Measurements from ENCODE around the gene CAMTA1.

CAMTA1 gene

DNA sequence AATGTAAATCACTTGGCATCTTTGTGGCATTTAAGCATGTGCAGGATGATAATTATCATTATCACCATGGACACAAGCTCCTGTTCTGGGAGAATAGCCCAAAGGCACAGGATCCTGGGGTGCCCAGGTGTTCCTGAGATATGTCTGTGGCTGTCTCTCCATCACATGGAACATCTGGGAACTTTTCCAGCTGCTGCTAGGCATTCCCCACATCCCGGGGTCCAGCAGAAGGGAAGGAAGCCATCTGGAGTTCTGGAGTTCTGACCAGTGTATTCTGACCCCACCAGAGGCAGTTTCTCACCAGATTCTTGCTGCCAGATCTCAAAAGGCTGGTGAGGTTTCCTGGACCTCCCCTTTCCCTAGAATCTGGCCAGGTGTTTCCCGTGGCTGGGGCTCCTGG is 726.1 kb downstream of the CAMTA1 start:
- DNase-seq, result no peak

DNA sequence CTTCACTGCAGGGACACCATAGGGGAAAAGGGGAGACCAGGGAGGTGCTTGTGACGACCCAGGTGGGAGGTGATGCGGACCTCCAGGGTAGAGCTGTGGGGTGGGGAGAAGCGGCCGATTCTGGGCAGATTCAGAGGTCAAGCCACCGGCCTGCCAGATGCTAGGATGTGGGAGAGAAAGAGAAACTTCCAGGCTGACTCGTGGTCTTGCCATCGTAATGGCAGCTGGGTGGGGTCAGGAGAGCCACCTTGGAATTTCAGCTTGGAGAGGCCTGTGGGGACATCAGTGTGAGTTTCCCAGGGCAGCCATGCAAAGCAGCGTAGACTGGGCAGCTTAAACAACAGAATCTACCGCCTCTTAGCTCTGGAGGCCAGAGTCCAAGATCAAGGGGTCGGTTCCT is 727.8 kb downstream of the CAMTA1 start:
- no peak for DNase-seq

DNA sequence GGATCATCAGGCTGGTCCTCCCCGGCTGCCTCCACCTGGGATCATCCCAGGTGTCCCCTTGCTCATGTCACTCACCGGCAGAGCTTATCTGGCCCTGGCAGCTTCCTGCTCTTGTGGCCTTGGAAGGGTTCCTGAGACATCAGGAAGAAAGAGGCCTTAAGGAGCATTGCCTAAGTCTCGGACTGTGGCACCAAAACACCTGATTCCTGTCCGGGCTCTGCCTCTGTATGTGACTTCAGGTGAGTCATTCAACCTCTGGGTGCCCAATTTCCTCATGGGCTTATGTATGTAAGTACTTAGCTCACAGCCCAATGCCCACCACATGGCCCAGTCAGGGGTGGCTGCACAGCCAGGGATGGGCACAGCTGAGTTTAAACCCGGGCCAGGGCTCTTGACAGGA is 729.9 kb downstream of the CAMTA1 start:
- no peak for DNase-seq

DNA sequence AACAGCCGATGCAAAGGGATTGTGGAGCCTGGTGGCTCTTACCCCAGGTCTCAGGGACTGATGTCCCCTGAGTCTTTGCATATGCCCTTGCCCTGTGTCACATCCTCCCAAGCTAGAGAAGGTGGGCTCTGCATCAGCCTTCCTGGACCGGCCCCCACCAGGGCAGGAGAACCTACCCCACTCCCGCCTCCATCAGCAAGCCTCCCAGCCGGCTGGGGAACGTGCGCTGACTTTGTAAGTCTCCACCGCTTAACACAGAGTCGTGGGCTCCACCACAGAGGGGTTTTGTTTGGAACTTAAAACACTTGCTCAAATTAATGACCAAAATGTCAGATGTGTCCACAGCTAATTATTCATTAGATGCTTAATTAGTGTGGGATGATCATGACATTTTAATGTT is 730.6 kb downstream of the CAMTA1 start:
- no peak for DNase-seq

DNA sequence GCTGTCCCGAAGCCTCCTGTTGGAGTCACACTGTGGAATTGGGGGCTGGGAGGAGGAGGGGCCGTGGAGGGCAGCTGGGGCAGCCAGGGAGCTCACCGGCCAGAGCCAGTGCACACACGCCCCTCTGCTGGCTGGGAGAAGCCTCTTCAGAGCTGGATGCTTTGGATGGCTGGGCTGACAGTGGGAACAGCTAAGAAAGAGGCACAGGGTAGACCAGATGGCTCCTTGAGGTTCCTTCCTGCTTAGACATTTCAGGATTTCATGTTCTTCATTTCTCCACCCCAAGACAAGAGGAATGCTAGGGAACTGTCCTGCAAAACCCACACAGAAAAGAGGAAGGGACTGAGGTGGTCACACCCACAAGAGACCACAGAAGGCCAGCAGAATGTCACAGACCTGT is 731.1 kb downstream of the CAMTA1 start:
- no peak for DNase-seq

DNA sequence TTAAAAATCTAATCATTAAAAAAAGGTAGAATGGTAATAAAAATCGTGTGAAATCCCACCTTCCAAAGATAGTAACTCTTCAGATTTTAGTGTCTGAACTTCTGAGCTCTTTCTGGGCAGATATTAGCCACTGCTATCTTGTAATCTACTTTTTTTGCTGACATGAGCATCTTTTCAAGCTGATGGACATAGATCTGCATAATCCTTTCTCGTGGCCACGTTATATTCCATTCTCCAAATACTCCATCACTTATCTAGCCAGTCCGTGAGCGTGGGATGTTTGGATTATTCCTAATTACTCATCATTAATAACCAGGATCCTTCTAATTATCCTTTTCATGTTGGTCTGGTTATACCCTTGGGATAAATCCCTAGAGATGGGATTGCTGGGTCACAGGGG is 731.7 kb downstream of the CAMTA1 start:
- DNase-seq, result no peak

GRCh38 chr1:7517611-7518330 is 732.5 kb downstream of the CAMTA1 start:
- no peak for DNase-seq

GRCh38 chr1:7518411-7518810 is 733.2 kb downstream of the CAMTA1 start:
- no peak for DNase-seq

- no peak for DNase-seq
Measured at GRCh38 chr1:7519181-7519860, 734.1 kb downstream of the CAMTA1 start.

DNA sequence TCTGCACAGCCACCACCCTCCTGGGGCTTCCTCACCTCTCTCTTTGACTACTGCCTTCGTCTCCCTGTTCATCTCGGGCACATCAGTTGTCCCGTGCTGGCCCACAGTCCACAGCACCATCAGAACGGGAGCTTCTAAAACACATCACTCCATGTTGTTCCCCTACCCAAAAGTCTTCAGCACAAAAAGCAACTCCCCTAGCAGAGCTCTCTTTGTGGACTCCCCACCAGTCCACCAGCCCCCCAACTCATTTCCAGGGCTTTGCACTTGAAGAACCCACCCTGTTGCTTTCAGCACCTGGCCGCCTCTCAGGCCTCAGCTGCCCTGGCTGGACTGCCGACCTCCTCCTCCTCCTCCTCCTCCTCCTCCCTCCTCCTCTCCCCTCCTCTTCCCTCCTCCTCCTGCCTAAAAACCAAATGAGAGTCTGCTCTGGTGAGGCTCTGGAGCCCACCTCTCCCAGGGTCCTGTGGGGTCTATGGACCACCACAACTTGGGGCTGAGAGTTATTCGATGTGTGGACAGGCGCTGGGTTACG is 734.7 kb downstream of the CAMTA1 start:
- DNase-seq, result no peak

DNA sequence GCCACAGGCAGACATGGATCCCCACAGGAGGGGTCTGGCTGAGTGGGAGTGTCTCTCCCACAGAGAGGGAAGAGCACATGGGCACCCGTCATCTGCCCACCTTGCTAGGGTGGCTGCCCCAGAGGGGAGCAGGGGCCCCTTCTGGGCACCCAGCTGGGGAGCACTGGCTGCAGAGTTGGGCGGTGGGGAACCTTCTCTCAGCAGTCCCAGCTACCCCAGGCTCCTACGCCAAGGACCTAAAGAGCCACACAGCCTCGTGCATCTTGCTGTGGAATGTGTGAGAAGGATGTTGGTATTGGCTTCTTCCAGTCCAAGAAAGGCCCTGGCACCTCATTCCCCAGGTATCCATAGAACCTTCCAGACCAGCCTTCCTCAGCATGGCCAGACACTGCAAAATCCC is 735.2 kb downstream of the CAMTA1 start:
- no peak for DNase-seq

DNA sequence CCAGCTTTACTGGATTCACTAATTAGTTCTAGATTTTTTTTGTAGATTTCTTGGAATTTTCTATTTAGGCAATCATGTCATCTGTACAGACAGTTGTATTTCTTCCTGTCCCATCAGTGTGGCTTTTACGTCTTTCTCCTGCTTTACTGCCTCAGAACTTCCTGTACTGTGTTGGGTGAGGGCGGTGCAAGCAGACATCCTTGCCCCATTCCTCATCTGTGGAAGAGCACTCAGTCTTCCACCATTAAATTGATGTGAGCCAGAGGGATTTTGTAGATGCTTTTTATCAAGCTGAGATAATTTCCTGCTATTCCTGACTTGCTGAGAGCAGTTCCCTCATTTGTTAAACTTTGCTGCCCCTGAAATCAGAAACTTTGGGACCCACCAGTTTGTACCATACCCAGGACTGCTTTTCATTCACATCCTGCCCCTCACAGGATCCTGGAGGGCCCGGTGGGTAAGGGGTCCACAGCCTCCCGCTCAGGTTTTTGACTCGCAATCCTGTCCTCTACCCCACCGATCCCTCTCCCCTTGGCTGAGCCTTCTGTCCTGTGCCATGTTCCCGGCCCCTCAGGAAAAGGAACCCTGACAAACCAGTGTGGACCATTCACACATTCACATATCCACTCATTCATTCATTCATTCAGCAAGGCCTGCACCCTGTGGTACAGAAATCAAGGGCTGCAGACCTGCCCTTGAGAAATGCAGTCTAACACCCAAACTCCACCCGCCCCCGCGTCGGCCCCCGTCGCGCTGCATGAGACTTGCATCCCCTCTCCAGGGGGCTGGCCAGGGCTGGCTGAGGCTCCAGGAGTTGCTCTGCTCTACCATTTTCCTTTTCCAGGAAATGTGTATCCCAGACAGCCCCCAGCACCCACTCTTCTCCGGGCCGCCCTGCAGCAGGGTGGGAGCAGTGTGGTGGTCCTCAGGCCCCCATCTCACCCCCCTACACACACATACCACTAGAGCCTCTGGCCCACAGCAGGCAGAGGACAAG is 739.4 kb downstream of the CAMTA1 start:
- no peak for DNase-seq

DNA sequence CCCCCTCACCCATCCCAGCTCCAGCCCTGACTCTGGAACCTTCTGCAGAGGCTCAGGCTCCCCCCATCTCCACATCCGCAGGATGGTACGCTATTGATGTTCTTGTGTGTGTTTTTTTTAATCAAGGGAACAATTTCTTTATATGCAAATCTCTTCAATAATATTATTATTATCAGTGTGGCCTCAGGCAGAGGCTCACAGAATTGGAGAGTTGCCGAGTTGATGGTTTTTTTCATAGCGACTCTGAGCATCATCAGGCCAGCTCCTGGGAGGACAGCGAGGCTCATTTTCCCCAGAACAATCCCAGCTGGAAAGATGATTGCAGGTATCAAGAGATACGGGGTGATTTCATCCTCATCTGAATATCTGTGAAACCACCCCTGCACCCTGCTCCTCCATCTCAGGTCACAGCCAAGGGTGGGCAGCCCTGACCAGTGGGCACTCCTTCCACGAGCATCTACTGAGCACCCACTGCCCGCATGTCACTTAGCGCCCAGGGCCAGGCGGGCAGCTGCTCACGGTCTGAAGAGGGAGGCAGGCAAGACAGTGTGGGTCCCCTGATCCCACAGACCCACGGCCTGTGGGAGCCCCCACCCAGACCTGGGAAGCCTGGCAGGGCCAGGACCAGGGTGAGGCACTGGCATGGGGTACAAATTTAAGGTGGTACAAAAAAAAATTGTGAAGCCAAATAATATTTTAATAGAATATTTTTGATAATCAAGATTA is 740.2 kb downstream of the CAMTA1 start:
- no peak for DNase-seq

- no peak for DNase-seq
Measured at GRCh38 chr1:7526196-7526866, 741.1 kb downstream of the CAMTA1 start.

GRCh38 chr1:7526867-7527732 is 741.8 kb downstream of the CAMTA1 start:
- no peak for DNase-seq

- no peak for DNase-seq
Measured at GRCh38 chr1:7527733-7528045, 742.4 kb downstream of the CAMTA1 start.

DNA sequence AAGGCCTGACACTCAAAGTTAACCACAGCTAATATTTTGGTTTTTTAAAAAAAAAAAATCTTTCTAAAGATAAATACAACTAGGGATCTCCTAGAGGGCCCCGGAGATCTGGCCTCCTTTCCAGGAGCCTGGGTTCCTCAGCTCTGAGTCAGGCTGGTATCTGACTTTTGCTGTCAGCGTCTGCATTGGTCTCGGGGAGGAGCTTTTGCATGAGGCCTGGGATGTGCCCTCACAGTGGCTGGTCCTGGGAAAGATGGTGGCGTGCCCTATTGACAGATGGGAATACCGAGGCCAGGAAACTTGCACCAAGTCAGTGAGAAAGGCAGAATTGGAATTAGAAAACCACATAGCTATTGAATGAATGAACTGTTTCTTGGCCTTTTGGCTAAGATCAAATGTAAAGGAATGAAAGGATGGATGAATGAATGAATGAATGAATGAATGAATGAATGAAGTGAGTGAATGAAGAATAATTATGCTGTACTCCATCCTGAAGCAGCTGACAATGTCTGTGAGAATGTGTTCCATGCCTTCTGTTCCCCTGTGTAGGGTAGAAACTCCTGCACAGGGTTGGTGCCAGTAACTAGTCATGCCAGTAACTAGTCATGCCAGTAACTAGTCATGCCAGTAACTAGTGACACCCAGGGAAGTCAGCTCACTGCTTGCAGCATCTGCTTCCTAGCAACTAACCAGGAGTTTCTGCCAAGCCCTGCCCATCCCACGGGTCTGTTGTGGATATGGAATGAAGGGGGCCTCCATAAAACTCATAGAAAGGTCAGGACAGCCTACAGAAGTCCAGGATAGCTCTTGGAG is 743.3 kb downstream of the CAMTA1 start:
- DNase-seq, result no peak

DNA sequence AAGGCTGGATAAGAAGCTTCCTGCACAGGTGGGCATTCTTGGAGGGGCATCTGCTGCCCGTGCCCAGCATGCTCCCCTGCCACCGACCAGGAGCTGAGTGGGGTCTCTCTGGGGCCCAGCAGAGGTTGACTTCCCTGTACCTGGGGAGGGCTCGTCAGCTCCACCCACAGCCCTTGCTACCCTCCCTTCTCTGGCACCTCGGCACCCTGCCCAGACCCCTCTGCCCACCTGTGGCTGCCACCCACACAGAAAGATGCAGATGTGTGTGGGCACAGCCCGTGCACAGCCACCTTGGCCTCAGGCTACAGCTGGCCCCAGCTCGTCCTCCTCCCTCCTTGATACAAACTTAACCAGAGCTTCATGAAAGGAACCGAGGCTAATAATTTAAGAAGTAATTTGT is 744.7 kb downstream of the CAMTA1 start:
- DNase-seq, result no peak

DNA sequence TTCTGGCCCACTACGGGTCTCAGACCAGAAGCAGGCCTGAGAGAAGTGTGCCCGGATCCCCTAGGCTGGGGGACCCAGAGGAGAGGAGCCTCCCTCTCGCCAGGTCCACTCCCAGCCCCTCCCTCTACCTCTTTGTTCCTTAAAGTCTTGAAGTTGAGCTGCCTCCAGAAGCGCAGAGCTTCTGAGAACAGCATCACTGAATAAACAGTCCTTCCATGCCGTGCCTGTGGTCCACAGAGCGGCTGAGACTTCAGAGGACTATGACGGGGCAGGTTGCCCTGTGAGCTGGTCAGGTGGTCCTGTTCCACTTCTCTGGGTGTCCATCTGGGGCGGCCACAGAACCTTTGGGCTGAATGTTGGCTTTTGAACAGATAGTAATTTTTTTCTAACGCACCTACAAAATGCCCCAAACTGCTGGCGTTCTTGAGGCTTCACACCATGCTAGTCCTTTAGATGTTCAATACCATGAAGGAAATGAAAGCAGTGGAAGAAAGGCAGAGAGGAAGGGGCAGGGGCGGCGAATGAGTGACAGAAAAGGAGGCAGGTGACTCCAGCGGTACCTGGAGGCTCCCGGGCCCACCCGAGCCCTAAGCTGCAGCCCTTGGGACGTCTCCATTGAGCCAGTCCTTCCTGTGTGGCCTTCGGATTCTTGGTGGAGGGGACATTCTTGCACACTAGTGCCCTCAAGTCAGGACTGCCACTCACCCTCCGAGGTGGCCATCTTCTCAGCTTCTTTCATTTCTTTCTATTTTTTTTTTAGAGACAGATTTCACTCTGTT is 746.5 kb downstream of the CAMTA1 start:
- no peak for DNase-seq

Data from NCI-H1105 (cell line).